Stimulated activated naive CD4-positive, alpha-beta T cell treated with Interleukin-2 at 50 U/mL for 16 hours (primary cell): ENCODE results near the gene TMC6.
A peak's percentile ranks its signal among the peaks of the same experiment; 100 is the strongest.
"Not testable (repeated sequence)": the region's sequence is repeated elsewhere in the genome, so short reads cannot be mapped to it uniquely, and the experiment has no call there.

Experiments
- DNase-seq: peaks from one replicate; lab custom pipeline; 2025; lab: John Stamatoyannopoulos, UW

Gene TMC6

GRCh38 chr17:78124081-78124835 lies 4.3 kb downstream of the TMC6 start:
- no peak for DNase-seq

- no peak for DNase-seq
Measured at GRCh38 chr17:78123258-78123929, 5.2 kb downstream of the TMC6 start.

GRCh38 chr17:78122931-78123249 lies 5.7 kb downstream of the TMC6 start:
- DNase-seq = no peak

- DNase-seq = no peak
Measured at GRCh38 chr17:78122216-78122930, 6.2 kb downstream of the TMC6 start.

- DNase-seq = no peak
Measured at GRCh38 chr17:78121801-78122215, 6.7 kb downstream of the TMC6 start.

- DNase-seq = peak; percentile 38
Measured at GRCh38 chr17:78120971-78121800, 7.4 kb downstream of the TMC6 start.

GRCh38 chr17:78120537-78120936 lies 8.0 kb downstream of the TMC6 start:
- DNase-seq = no peak

GRCh38 chr17:78118801-78119241 lies 9.7 kb downstream of the TMC6 start:
- no peak for DNase-seq

- no peak for DNase-seq
Measured at GRCh38 chr17:78117027-78117981, 11.3 kb downstream of the TMC6 start.

GRCh38 chr17:78116411-78116810 lies 12.1 kb downstream of the TMC6 start:
- no peak for DNase-seq

- not testable (repeated sequence) for DNase-seq
Measured at GRCh38 chr17:78115803-78116202, 12.8 kb downstream of the TMC6 start.

GRCh38 chr17:78114831-78115723 lies 13.5 kb downstream of the TMC6 start:
- no peak for DNase-seq

GRCh38 chr17:78113804-78114785 lies 14.5 kb downstream of the TMC6 start:
- DNase-seq = peak; percentile 25

GRCh38 chr17:78112518-78113471 lies 15.8 kb downstream of the TMC6 start:
- peak; percentile 63 for DNase-seq

GRCh38 chr17:78111727-78112517 lies 16.6 kb downstream of the TMC6 start:
- no peak for DNase-seq

GRCh38 chr17:78111016-78111726 lies 17.4 kb downstream of the TMC6 start:
- no peak for DNase-seq
